ENCODE measurements around the gene SPATA6L.
"Not testable (repeated sequence)": the region's sequence is repeated elsewhere in the genome, so short reads cannot be mapped to it uniquely, and the experiment has no call there.

The SPATA6L gene

GRCh38 chr9:4661165-4661564 is 5.1 kb downstream of the SPATA6L start:
- H3K27me3 ChIP-seq (replicated peaks), result no peaks in the 10 kb centered on the region
- H3K27ac ChIP-seq, result no peak overlapping the region
- no peak for TF ChIP-seq CTCF (IDR thresholded peaks at IDR 0.05; ENCODE audit: low read depth, low read length, missing control alignments)
- in situ Hi-C loops (cut with HindIII; ENCODE audit: low pct_ligation_motif_present, low sequenced_read_pairs), result no loop called here
- no peak overlapping the region for H3K4me3 ChIP-seq (ENCODE audit: low read depth, low read length)
- H3K36me3 ChIP-seq (replicated peaks), result no peaks in the 10 kb centered on the region
- DNase-seq, result no peak

GRCh38 chr9:4660665-4661064 is 5.6 kb downstream of the SPATA6L start:
- DNase-seq; H3K27ac ChIP-seq; H3K36me3 ChIP-seq (replicated peaks); H3K4me3 ChIP-seq (ENCODE audit: low read depth, low read length); H3K27me3 ChIP-seq (replicated peaks); in situ Hi-C loops (cut with HindIII; ENCODE audit: low pct_ligation_motif_present, low sequenced_read_pairs): not testable (repeated sequence)

- H3K27ac ChIP-seq, result no peak overlapping the region
- no peaks in the 10 kb centered on the region for H3K36me3 ChIP-seq (replicated peaks)
- no peak for DNase-seq
- TF ChIP-seq CTCF (IDR thresholded peaks at IDR 0.05; ENCODE audit: low read depth, low read length, missing control alignments), result no peak
- in situ Hi-C loops (cut with HindIII; ENCODE audit: low pct_ligation_motif_present, low sequenced_read_pairs), result no loop called here
- H3K4me3 ChIP-seq (ENCODE audit: low read depth, low read length), result no peak overlapping the region
- H3K27me3 ChIP-seq (replicated peaks), result no peaks in the 10 kb centered on the region
Measured at GRCh38 chr9:4657426-4658159, 8.7 kb downstream of the SPATA6L start.

- no peak for DNase-seq
- no peak for TF ChIP-seq CTCF (IDR thresholded peaks at IDR 0.05; ENCODE audit: low read depth, low read length, missing control alignments)
- Histone ChIP-seq H3K27ac (no peak overlapping the region), H3K4me3 (ENCODE audit: low read depth, low read length) (no peak overlapping the region), H3K36me3 (replicated peaks) (no peaks in the 10 kb centered on the region), H3K27me3 (replicated peaks) (no peaks in the 10 kb centered on the region)
- in situ Hi-C loops (cut with HindIII; ENCODE audit: low pct_ligation_motif_present, low sequenced_read_pairs), result no loop called here
Measured at GRCh38 chr9:4656621-4657020, 9.7 kb downstream of the SPATA6L start.

- H3K27ac ChIP-seq; in situ Hi-C loops (cut with HindIII; ENCODE audit: low pct_ligation_motif_present, low sequenced_read_pairs); H3K27me3 ChIP-seq (replicated peaks): not testable (repeated sequence)
Measured at GRCh38 chr9:4656196-4656595, 10.1 kb downstream of the SPATA6L start.

GRCh38 chr9:4654538-4654937 is 11.7 kb downstream of the SPATA6L start:
- no peak overlapping the region for H3K27ac ChIP-seq
- no peak overlapping the region for H3K4me3 ChIP-seq (ENCODE audit: low read depth, low read length)
- H3K36me3 ChIP-seq (replicated peaks), result no peaks in the 10 kb centered on the region
- no peaks in the 10 kb centered on the region for H3K27me3 ChIP-seq (replicated peaks)
- in situ Hi-C loops (cut with HindIII; ENCODE audit: low pct_ligation_motif_present, low sequenced_read_pairs), result no loop called here
- no peak for DNase-seq
- no peak for TF ChIP-seq CTCF (IDR thresholded peaks at IDR 0.05; ENCODE audit: low read depth, low read length, missing control alignments)

More at GRCh38 chr9:4656196-4656595, 10.1 kb downstream of the SPATA6L start:
- H3K36me3 ChIP-seq (replicated peaks); H3K4me3 ChIP-seq (ENCODE audit: low read depth, low read length); DNase-seq: not testable (repeated sequence)

GRCh38 chr9:4654084-4654483 is 12.2 kb downstream of the SPATA6L start:
- Histone ChIP-seq H3K36me3 (replicated peaks) (no peaks in the 10 kb centered on the region), H3K4me3 (ENCODE audit: low read depth, low read length) (no peak overlapping the region), H3K27me3 (replicated peaks) (no peaks in the 10 kb centered on the region), H3K27ac (no peak overlapping the region)
- DNase-seq, result no peak
- TF ChIP-seq CTCF (IDR thresholded peaks at IDR 0.05; ENCODE audit: low read depth, low read length, missing control alignments), result no peak
- in situ Hi-C loops (cut with HindIII; ENCODE audit: low pct_ligation_motif_present, low sequenced_read_pairs), result no loop called here

Data from brain microvascular endothelial cell (primary cell).